ENCODE data around the gene SH3D19. TPM values are rescaled to one million over a fixed set of nuclear protein-coding genes. Genes with fewer than 3 reads are reported as not detected.
"Not testable (repeated sequence)": the region's sequence is repeated elsewhere in the genome, so short reads cannot be mapped to it uniquely, and the experiment has no call there.

The SH3D19 gene
- total RNA-seq, 4 donors from 2014 or later, result 35.6 to 73.1 (median 50.5) TPM

DNA sequence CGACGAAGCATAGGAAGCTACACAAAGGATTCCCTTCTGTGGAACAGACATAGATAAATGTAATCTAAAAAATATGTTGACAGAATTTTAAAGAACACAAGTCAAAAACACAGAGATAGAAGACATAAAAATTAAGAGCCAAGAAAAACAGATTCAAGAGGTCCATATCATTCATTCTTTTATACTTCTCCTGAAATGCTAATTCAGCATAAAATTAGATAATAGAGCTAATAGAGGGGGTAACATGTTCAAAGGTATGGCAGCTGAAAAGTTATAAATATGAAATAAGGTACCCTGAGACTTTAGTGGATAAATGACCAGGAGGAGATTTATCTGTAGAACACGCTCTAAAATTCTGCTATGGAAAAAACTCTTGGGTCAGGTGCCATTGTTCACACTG lies 85.8 kb downstream of the SH3D19 start:
- no peaks in the 10 kb centered on the region for H3K27me3 ChIP-seq
- H3K36me3 ChIP-seq, result no peaks in the 10 kb centered on the region
- no peak overlapping the region for H3K27ac ChIP-seq
- in situ Hi-C loops (cut with MboI; ENCODE audit: low sequenced_read_pairs in 4 of 4), result no loop called here
- no peak for TF ChIP-seq POLR2A (IDR thresholded peaks at IDR 0.05)
- TF ChIP-seq, protein P1, sequence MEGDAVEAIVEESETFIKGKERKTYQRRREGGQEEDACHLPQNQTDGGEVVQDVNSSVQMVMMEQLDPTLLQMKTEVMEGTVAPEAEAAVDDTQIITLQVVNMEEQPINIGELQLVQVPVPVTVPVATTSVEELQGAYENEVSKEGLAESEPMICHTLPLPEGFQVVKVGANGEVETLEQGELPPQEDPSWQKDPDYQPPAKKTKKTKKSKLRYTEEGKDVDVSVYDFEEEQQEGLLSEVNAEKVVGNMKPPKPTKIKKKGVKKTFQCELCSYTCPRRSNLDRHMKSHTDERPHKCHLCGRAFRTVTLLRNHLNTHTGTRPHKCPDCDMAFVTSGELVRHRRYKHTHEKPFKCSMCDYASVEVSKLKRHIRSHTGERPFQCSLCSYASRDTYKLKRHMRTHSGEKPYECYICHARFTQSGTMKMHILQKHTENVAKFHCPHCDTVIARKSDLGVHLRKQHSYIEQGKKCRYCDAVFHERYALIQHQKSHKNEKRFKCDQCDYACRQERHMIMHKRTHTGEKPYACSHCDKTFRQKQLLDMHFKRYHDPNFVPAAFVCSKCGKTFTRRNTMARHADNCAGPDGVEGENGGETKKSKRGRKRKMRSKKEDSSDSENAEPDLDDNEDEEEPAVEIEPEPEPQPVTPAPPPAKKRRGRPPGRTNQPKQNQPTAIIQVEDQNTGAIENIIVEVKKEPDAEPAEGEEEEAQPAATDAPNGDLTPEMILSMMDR (IDR thresholded peaks at IDR 0.05 in 4 of 5, conservative IDR thresholded peaks at IDR 0.05 in 1 of 5), result no peak
- no peak overlapping the region for H3K4me3 ChIP-seq
- no peaks in the 10 kb centered on the region for H3K9me3 ChIP-seq
- intact Hi-C loops (cut with DNase I; ENCODE audit: low total_unique reads), result no loop called here
- ATAC-seq (no peak), DNase-seq (no peak)
- no peaks in the 10 kb centered on the region for H3K4me1 ChIP-seq

DNA sequence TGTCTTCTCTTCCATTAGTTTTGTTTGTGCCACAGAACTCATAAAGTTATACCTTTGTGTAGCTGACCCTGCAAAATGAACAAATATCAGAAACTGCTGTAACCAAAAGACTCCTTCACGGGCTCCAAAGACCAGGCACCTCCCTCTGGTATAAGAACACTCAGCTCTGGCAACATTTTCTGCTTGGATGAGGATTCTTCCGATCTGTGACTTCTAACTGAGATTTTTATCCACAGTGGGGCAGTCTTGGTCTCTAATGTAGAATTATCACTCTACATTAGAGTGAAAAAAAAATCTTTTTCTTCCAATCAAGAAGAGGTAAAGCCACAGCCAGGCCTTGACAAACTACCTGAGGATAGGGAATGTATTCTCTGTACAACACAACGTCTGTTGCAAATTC lies 86.9 kb downstream of the SH3D19 start:
- TF ChIP-seq, protein P1 (IDR thresholded peaks at IDR 0.05 in 4 of 5, conservative IDR thresholded peaks at IDR 0.05 in 1 of 5), result no peak
- no peak for TF ChIP-seq POLR2A (IDR thresholded peaks at IDR 0.05)
- H3K4me1 ChIP-seq, result no peaks in the 10 kb centered on the region
- no peaks in the 10 kb centered on the region for H3K9me3 ChIP-seq
- H3K27me3 ChIP-seq, result no peaks in the 10 kb centered on the region
- H3K36me3 ChIP-seq, result no peaks in the 10 kb centered on the region
- no peak overlapping the region for H3K4me3 ChIP-seq
- intact Hi-C loops (cut with DNase I; ENCODE audit: low total_unique reads) (no loop called here), in situ Hi-C loops (cut with MboI; ENCODE audit: low sequenced_read_pairs in 4 of 4) (no loop called here)
- DNase-seq, result no peak
- no peak overlapping the region for H3K27ac ChIP-seq
- no peak for ATAC-seq

DNA sequence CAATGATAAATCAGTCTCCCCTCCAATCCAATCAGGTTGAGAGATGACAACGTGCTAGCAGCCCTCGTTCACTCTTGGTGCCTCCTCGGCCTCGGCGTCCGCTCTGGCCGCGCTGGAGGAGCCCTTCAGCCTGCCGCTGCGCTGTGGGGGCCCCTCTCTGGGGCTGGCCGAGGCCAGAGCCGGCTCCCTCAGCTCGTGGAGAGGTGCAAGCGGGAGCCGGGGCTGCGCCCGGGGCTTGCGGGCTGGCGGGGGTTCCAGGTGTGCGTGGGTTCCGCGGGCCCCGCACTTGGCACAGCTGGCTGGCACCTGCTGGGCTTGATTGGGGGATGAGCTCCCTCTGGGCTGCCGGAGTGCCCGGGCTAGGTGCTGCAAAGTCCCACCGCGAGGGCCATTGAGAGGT lies 89.4 kb downstream of the SH3D19 start:
- no peak overlapping the region for H3K4me3 ChIP-seq
- no peak for TF ChIP-seq POLR2A (IDR thresholded peaks at IDR 0.05)
- TF ChIP-seq, protein P1 (IDR thresholded peaks at IDR 0.05 in 4 of 5, conservative IDR thresholded peaks at IDR 0.05 in 1 of 5), result no peak
- intact Hi-C loops (cut with DNase I; ENCODE audit: low total_unique reads) (no loop called here), in situ Hi-C loops (cut with MboI; ENCODE audit: low sequenced_read_pairs in 4 of 4) (no loop called here)
- no peaks in the 10 kb centered on the region for H3K27me3 ChIP-seq
- no peaks in the 10 kb centered on the region for H3K36me3 ChIP-seq
- ATAC-seq, result no peak
- H3K27ac ChIP-seq, result no peak overlapping the region
- DNase-seq, result no peak
- no peaks in the 10 kb centered on the region for H3K9me3 ChIP-seq
- H3K4me1 ChIP-seq, result peaks cover 0 to 14% of the 10 kb centered on the region in 2 donors

DNA sequence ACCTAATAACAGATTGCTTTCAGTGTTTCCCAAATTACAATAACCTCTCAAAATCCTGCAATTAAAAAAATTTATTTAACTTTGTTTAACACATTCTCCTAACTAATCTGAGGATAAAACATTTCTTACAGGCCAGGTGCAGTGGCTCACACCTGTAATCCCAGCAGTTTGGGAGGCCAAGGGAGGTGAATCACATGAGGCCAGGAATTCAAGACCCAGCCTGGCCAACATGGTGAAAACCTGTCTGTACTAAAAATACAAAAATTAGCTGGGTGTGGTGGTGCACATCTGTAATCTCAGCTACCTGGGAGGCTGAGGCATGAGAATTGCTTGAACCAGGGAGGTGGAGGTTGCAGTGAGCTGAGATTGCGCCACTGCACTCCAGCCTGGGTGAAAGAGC lies 90.0 kb downstream of the SH3D19 start:
- H3K9me3 ChIP-seq; intact Hi-C loops (cut with DNase I; ENCODE audit: low total_unique reads); H3K4me3 ChIP-seq; ATAC-seq; in situ Hi-C loops (cut with MboI; ENCODE audit: low sequenced_read_pairs in 4 of 4); H3K27me3 ChIP-seq; H3K27ac ChIP-seq; H3K36me3 ChIP-seq; DNase-seq: not testable (repeated sequence)
- peaks cover 0 to 14% of the 10 kb centered on the region in 2 donors for H3K4me1 ChIP-seq

DNA sequence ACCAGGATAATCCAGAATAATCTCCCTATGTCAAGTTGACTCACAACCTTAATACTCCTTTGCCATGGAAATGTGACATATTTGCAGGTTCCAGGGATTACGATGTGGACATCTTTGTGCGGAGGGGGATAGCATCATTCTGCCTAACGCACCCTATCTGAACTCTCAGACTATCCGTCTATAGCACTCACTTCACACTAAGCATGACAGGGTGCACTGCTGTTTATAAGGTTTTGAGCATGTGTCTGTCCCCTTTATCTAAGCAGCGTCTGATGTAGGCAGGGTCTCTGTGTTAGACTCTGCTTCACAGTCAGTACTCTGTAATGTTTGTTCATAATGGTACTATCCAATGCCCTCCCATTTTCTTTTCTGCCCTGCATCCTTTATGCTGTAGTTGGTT lies 91.8 kb downstream of the SH3D19 start:
- TF ChIP-seq, protein P1 (IDR thresholded peaks at IDR 0.05 in 4 of 5, conservative IDR thresholded peaks at IDR 0.05 in 1 of 5), result no peak
- TF ChIP-seq POLR2A (IDR thresholded peaks at IDR 0.05), result no peak
- H3K36me3 ChIP-seq, result no peaks in the 10 kb centered on the region
- H3K9me3 ChIP-seq, result no peaks in the 10 kb centered on the region
- H3K27ac ChIP-seq, result no peak overlapping the region
- ATAC-seq (no peak), DNase-seq (no peak)
- no peak overlapping the region for H3K4me3 ChIP-seq
- H3K4me1 ChIP-seq, result peaks cover 0 to 14% of the 10 kb centered on the region in 2 donors
- in situ Hi-C loops (cut with MboI; ENCODE audit: low sequenced_read_pairs in 4 of 4), result no loop called here
- intact Hi-C loops (cut with DNase I; ENCODE audit: low total_unique reads), result no loop called here
- no peaks in the 10 kb centered on the region for H3K27me3 ChIP-seq
